ENCODE measurements around the gene TNN.
A peak's percentile ranks its signal among the peaks of the same experiment; 100 is the strongest.
"Not testable (repeated sequence)": the region's sequence is repeated elsewhere in the genome, so short reads cannot be mapped to it uniquely, and the experiment has no call there.

Gene TNN, protein sequence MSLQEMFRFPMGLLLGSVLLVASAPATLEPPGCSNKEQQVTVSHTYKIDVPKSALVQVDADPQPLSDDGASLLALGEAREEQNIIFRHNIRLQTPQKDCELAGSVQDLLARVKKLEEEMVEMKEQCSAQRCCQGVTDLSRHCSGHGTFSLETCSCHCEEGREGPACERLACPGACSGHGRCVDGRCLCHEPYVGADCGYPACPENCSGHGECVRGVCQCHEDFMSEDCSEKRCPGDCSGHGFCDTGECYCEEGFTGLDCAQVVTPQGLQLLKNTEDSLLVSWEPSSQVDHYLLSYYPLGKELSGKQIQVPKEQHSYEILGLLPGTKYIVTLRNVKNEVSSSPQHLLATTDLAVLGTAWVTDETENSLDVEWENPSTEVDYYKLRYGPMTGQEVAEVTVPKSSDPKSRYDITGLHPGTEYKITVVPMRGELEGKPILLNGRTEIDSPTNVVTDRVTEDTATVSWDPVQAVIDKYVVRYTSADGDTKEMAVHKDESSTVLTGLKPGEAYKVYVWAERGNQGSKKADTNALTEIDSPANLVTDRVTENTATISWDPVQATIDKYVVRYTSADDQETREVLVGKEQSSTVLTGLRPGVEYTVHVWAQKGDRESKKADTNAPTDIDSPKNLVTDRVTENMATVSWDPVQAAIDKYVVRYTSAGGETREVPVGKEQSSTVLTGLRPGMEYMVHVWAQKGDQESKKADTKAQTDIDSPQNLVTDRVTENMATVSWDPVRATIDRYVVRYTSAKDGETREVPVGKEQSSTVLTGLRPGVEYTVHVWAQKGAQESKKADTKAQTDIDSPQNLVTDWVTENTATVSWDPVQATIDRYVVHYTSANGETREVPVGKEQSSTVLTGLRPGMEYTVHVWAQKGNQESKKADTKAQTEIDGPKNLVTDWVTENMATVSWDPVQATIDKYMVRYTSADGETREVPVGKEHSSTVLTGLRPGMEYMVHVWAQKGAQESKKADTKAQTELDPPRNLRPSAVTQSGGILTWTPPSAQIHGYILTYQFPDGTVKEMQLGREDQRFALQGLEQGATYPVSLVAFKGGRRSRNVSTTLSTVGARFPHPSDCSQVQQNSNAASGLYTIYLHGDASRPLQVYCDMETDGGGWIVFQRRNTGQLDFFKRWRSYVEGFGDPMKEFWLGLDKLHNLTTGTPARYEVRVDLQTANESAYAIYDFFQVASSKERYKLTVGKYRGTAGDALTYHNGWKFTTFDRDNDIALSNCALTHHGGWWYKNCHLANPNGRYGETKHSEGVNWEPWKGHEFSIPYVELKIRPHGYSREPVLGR (N-terminal part only)

DNA sequence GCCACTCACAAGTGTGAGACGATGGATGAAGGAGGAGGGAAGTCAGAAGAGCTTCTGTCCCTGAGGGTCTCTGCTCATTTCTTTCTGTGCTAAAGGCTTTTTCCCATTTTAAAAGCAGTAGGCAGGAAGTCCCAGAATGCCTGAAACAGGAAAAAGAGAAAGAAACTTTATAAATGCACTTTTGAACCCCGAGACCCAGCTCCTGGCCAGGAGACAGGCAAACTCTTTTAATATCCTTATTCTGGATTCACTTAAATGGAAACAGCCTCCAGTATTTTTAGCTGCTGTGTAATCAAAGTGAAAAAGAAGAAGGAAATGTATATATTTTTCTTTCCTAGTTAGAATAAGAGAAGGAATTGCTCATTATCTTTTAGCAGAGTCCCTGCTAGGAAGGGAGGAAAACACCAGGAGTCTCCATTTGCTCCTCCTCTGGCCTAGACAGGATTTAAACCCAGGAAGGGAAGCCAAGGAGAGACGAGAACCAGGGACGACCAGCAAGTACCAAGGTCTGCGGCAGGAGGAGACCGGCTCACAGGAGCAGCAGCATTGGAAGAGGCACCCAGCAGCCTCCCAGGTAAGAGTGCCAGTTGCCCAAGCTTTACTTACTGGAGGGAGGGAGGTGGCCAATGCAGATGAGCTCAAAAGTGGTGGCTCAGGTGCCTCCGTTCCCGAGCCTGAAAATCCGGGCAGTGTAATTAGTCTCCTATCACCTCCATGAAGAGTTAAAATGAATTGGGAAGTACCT is at the start of gene TNN:
TNN (plus strand) TSS at position 472 of the 745 bp plus-strand sequence. CDS start 9,586 bp downstream, outside the sequence.
- DNase-seq (ENCODE audit: low read depth in 3 of 3) = no peak

DNA sequence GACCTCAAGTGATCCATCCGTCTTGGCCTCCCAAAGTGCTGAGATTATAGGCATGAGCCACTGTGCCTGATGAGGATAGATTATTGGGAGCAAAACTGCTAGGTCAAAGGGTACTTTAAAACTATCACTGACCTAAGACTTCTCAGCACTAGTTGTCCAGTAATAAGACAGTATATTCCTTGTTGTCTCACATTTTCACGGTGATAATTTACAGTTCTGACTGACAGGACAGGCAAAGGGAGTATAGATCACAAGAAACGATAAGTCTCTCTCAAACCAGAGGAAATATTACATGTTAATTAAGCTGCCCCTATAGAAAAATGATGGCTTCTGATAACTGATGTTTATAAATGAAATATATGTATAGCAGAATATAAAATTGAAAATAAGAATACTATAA is 48.1 kb upstream of the TNN start:
- no peak for DNase-seq (ENCODE audit: low read depth in 3 of 3)

DNA sequence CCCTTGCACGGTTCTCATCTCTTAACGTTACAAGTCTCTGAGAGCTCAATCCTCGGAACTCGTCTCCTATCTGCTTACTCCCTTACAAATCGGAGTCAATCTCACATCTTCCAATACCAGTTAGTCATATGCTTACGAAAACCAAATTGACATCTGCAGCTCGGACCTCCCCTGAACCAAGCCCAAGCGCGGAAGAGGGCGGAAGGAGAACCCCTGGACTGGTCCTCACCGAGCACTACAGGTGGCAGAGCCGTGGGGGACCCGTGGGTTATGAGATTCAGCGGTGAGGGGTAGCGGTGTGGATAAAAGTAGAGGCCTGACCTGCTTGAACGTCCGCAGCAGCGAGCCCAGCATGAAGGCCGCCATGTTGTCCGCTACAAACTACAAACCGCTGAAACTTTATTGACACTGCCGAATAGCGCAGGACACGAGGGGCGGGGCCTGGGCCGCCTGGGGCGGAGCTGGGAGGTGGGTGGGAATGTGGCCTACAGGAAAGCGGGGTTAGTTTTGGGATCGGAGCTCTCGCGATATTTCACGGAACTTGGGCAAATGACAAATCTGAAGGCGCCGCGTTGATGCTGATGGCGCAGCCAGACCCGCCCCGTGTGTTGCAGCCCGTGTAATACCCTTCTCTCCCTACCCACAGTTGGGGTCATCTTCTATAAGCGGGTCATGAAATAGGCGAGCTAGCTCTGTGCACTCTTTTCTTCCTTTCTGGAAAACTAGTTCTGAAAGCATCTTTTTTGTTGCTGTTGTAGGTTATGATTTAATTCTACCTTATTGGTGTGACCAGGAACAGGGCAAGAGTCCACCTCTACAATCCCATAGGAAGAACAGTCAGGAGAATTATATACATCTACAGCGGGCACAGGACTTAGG is 44.4 kb upstream of the TNN start, which contains the start of gene MRPS14:
MRPS14 (minus strand) TSS at position 383 of the 879 bp plus-strand sequence; CDS start at position 366, 17 bp downstream.
- DNase-seq (ENCODE audit: low read depth in 3 of 3) = peak; percentile 93 to 99 (median 97)

DNA sequence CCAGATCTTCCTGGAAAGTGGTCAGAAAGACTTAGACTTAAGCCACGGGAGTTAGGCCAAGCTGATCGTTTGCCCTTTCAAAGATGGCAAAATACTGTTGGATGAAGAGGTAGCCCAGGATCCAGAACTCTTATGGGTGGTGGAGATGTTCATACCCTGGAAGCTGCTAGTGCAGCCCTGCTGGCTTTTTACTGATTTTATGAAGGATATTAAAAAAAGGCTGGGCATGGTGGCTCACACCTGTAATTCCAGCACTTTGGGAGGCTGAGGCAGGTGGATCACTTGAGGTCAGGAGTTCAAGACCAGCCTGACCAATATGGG is 43.8 kb upstream of the TNN start:
- DNase-seq (ENCODE audit: low read depth in 3 of 3) = not testable (repeated sequence)

DNA sequence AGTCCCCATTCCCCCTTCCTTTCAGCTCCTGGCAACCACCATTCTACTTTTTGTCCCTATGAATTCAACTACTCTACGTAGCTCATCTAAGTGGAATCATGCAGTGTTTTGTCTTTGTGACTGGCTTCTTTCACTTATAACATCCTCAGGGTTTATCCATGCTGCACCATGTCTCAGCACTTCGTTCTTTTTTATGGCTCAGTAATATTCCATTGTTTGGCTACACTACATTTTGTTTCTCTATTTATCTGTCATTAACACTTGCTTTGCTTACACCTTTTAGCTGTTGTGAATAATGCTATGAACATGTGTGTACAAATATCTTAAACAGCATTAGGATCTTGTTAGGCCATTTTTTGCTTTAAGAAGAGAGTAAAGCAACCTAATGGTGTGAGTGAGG is 42.9 kb upstream of the TNN start:
- DNase-seq (ENCODE audit: low read depth in 3 of 3) = no peak

DNA sequence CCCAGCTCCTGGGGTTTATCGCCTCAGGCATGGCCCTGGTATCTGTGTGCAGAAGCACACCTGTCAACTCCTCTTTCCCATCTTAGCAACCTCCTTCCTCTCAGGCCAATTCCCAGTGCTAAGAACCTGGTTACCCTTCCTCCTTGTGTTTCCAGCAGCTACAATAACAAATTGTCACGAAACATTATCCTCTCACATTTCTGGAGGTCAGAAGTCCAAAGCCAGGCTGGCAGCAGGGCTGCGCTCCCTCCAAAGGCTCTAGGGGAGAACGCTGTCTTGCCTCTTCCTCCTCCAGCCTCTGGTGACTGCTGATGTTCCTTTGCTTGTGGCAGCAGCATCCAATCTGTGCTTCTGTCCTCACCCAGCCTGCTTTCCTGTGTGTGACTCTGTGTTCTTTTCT is 33.7 kb upstream of the TNN start:
- DNase-seq (ENCODE audit: low read depth in 3 of 3) = no peak

DNA sequence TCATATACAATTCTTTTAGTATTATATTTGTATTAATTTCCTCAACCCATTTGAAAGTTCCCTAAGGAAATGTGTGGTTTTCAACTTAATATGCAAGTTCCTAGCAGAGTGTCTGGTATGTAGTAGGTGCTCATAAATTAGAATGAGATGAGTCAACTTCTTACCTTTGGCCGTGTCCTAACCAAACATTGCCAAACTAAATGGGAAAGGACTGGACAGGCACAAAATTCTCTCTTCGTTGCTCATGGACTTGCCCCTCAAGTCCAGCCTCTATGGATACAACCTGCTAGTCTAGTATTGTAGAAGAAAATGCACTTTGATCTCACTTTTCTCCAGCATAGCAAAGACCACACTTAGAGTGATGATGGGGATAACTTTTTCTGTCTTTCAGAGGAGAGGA is 32.9 kb upstream of the TNN start:
- DNase-seq (ENCODE audit: low read depth in 3 of 3) = no peak

DNA sequence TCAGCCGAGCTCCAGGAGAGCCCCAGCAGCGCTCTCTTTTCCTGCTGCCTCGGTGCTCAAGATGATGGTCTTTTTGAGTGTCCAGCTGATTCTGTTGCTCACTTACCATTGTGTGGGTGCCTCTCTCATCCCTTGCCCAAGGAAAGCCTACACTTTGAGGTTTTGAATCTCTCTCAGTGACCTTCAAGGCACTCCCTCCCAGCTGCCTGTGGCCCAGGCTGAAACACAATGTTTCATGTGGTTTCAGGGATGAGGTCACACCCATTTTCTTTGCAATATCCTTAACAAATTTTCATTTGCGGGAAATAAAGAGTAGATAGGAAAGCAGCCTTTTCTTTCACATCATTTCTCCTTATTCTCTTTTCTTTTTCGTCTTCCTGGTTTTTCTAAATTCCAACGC is 31.8 kb upstream of the TNN start:
- no peak for DNase-seq (ENCODE audit: low read depth in 3 of 3)

DNA sequence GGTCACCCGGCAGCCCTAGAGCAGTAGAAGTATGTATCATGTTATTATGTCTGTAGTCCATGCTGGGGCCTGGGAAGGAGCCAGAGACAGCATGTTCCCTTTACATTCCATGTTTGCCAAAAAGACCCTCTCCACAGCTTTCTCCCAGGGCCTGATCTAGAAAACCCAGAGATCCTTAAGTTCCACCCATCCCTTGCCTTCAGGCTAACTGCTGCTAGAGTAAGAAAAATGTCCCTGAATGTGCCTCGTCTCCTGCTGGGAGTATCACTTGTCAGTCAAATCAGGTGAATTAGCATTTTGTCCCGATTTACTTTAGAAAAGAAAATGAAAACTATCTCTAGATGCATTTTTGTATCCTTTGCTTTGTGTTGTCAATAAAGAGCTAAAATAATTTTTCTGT is 31.2 kb upstream of the TNN start:
- no peak for DNase-seq (ENCODE audit: low read depth in 3 of 3)

DNA sequence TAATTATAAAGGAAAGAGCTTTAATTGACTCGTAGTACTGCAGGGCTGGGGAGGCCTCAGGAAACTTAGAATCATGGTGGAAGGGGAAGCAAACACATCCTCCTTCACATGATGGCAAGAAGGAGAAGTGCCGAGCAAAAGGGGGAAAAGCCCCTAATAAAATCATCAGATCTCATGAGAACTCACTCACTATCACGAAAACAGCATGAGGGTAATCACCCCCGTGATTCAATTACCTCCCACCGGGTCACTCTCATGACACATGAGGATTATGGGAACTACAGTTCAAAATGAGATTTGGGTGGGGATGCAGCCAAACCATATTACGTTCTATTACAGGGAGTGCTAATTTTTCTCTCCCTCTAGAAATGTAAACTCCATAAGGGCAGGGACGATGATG is 30.2 kb upstream of the TNN start:
- DNase-seq (ENCODE audit: low read depth in 3 of 3) = no peak

DNA sequence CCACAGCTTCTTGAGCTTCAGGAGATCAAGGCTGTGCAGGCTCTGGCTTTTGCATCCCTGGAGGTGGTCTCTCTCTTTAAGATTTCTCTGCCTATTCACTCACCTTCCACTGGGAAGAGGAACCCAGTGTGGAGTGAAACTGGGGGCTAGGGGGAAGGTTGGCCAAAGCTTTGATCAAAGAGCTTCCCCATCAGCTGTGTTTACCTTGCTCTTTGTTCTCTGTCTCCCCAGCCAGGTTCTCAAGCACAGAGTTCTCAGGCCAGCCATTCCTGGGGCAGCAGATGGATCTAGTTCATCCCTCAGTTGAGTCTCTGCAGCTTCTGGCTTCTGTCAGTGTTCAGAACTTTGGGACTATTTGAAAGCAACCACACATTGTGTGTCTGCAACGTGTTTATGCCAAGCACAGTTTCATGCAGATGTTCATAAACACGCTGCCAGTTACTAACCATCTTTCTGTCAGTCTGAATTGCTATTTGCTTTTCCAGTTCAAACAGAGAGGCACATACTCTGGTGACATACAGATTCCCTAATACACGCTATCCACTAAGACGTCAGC is 27.2 kb upstream of the TNN start:
- DNase-seq (ENCODE audit: low read depth in 3 of 3) = no peak

DNA sequence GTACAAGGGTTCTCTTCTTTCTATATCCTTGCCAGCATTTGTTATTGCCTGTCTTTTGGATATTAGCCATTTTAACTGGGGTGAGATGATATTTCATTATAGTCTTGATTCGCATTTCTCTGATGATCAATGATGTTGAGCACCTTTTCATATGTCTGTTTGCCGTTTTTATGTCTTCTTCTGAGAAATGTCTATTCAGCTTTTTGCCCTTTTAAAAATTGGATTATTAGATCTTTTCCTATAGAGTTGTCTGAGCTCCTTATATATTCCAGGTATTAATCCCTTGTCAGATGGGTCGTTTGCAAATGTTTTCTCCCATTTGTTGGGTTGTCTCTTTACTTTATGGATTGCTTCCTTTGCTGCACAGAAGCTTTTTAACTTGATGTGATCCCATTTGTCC is 25.0 kb upstream of the TNN start:
- DNase-seq (ENCODE audit: low read depth in 3 of 3) = no peak

DNA sequence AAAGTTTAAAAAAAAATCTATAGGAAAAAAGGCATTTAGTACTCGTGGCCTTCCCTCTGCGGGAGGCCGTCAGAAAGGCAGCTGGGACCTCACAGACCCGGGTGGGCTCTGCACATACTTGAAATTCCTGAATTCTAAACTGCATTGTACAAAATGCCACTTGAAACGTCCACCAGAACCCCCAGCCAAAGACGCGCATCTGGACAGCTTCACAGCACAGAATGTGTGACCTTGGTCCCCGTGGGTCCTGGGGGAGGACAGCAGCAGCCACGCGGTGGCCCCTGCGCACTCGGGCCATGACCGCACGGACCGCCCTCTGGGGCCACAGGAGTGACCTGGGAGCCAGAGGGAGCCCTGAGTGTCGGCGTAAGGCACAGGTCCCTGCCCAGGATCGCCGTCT is 23.8 kb upstream of the TNN start:
- DNase-seq (ENCODE audit: low read depth in 3 of 3) = no peak

DNA sequence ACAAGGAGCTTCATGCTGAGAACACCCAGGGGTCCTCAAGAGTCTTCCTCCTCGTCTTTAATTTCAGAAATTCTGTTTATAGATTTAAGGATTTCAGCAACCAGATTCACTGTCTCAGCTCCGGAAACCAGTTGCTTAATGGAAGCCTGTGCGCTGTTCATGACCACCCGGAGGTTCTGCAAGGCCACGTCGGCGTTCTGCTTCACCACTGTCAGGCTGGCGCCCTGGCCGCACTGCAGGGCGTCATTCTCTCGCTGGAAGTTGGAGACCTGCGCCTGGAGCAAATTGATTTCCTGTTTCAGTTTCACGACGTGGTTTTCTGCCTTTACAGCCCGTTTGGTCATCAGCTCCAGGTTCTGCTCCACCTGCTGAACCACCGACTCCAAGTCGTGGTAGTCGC is 23.0 kb upstream of the TNN start:
- DNase-seq (ENCODE audit: low read depth in 3 of 3) = not testable (repeated sequence)

DNA sequence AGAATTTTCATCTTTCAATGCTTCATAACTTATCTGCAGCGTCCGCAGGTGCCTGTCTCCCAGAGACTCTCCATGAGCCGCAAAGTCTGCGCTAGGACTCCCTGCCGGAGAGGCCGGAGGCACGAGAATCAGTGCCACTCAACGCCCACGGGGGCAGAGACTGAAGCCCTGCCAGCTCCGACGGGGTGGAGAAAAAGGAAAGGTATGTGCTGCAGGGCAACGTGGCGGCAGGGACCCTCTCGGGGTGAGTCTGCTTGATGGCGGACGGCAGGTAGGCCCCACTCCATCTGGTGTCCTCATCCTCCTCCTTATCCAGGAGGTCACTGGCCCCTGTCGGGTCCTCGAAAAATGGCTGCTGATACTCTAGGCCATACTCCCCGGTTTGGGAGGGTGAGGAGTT is 22.5 kb upstream of the TNN start:
- no peak for DNase-seq (ENCODE audit: low read depth in 3 of 3)

DNA sequence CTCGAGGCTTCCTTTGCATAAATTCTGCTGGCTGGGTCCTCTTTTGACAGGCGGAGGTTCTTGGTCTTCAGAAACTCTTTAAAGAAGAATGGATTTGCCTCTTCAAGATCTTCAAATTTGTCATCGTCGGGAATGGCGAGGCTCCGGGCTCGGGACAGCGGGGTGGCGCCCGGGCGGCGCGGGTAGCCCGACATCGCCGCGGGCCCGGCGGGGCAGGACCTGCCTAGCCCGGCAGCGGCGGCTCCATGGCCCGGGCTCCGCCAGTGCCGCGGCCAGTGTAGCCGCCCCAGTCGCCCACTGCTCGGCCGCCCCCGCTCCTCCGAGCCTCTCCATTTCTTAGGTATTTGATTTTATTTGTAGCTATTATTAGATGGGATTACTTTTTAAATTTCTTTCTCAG is 22.1 kb upstream of the TNN start:
- DNase-seq (ENCODE audit: low read depth in 3 of 3) = no peak

DNA sequence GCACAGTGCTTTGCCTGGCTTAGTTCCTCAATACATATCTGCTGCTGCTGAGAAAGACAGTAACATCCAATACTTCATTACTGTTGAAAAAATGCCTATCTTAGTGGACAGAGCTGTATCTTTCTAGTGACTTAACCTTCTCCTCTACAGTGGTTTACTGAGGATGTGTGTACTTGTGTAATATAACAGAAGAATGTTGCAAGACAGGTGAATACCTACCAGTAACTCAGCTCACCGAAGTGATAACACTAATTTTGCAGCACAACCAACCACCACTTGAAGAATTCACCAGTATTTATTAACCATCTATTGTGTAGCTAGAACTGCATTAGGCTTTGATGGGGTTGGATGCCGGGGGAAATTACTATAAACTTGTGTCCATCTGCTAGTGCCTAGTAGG is 16.6 kb upstream of the TNN start:
- DNase-seq (ENCODE audit: low read depth in 3 of 3) = no peak

DNA sequence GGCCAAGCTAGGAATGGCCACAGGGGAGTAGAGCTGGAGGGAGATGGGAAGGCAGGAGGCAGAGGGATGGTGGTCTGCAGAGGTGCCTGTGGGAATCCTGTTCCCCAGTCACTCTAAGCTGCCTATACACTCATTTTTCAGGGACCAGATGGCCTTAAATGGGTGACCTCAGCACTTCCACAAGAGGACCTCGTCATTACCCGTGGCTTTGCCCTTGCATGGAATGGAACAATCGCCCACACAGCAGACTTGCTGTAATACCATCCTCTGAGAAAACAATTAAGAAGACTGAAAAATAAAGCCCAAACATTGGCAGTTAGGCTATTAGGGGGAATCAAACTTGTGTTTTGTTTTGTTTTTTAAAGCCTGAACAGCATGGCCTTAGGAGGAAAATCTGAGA is 12.9 kb upstream of the TNN start:
- DNase-seq (ENCODE audit: low read depth in 3 of 3) = no peak

DNA sequence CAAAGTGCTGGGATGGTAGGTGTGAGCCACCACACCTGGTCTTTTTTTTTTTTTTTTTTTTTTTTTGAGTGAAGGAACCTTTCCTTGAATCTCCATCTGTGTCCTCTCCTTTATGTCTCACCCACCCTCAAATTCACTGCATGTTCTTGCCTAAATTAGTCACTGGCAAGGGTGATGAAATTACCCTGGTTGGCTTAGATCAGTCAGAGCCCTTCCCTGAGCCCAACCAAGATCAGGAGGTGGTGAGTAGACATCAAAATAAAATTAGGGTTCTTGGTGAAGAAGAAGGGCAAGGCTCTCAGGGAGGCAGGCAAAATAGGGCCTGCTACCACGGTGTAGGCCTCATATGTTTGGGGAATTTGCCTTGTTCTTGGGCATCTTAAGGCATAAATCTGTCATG is 5.3 kb upstream of the TNN start:
- no peak for DNase-seq (ENCODE audit: low read depth in 3 of 3)

DNA sequence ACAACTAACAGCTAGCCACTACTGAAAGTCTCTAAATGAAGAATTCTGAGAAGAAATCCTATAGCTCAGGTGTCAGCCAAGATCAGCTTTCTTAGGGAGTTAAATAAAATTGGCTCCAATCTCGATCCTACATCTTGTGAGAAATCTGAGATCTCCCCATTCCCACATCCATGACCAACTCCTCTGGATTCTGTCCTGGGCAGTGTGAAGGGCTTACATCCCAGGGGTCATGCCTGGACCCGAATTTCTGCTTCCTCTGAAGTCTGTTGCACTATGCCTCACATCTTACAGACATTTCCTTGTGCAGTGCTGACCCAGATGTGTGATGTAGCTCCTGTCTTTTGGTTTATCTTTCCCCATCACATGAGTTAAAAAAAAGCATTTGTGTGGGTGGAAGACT is 4.8 kb upstream of the TNN start:
- DNase-seq (ENCODE audit: low read depth in 3 of 3) = no peak
